Esophagus muscularis mucosa (tissue), 4 donors: ENCODE data around the gene THADA. TPM values are rescaled to one million over a fixed set of nuclear protein-coding genes. Genes with fewer than 3 reads are reported as not detected.

Experiments used
- DNase-seq: peaks from one replicate; pipeline ENCODE4 v3.0.0-alpha.2; 2017; ENCODE audit errors: extremely low spot score
- H3K27ac ChIP-seq, 4 donors: fragments of 200-600 bp; sonication (generic); replicated peaks in 1 of 4; 1 replicate in 3 of 4; 2 replicates in 1 of 4; pipeline ENCODE4 v1.5.1; 2016 to 2019; ENCODE audit warnings: mild to moderate bottlenecking in 1 of 4
- H3K27me3 ChIP-seq, 4 donors: fragments of 200-600 bp; sonication (generic); one replicate each; pipeline versions ENCODE4 v1.5.1 to v1.6.0; 2016 to 2019
- H3K36me3 ChIP-seq, 4 donors: fragments of 200-600 bp; sonication (generic); one replicate each; pipeline ENCODE4 v1.5.1; 2016 to 2019
- H3K4me1 ChIP-seq, 4 donors: fragments of 200-600 bp; sonication (generic); one replicate each; pipeline ENCODE4 v1.5.1; 2016 to 2019
- H3K4me3 ChIP-seq, 4 donors: fragments of 200-600 bp; sonication (generic); 1 replicate in 2 of 4; 2 replicates in 2 of 4; pipeline ENCODE4 v1.5.1; 2016 to 2019; ENCODE audit warnings: mild to moderate bottlenecking in 4 of 4, moderate library complexity in 1 of 4
- H3K9me3 ChIP-seq, 4 donors: fragments of 200-600 bp; sonication (generic); 1 replicate in 3 of 4; 2 replicates in 1 of 4; pipeline ENCODE4 v1.5.1; 2016 to 2019
- CTCF ChIP-seq, 3 experiments: fragments of 200-600 bp in 2 of 3; fragments of 450-650 bp in 1 of 3; sonication (generic) in 2 of 3; IDR thresholded peaks; one replicate each; pipeline ENCODE4 v1.5.1; 2017 to 2019; ENCODE audit warnings: antibody characterized with exemption in 3 of 3, mild to moderate bottlenecking in 2 of 3, moderate library complexity in 1 of 3
- EP300 ChIP-seq: sonication (generic); formaldehyde crosslinking; IDR thresholded peaks from one replicate; pipeline ENCODE4 v1.6.1; 2017; ENCODE audit warnings: antibody characterized with exemption
- POLR2A ChIP-seq: fragments of 450-650 bp; IDR thresholded peaks from one replicate; pipeline ENCODE4 v1.6.1; 2017; ENCODE audit warnings: antibody characterized with exemption, moderate library complexity, mild to moderate bottlenecking, low read depth
- POLR2AphosphoS5 ChIP-seq, 2 donors: sonication (generic); formaldehyde crosslinking; IDR thresholded peaks; one replicate each; pipeline ENCODE4 v1.6.1; 2017; ENCODE audit warnings: antibody characterized with exemption in 2 of 2
- WGBS: methylation state at CpG from one replicate; pipeline ENCODE4 v1.1.5; 2018; 5-methylcytosine and 5-hydroxymethylcytosine counted together
- intact Hi-C: fragments of 100-400 bp; cut with DNase I; formaldehyde crosslinking; loops from one replicate; pipeline ENCODE4 v1.15.1; 2023
- total RNA-seq, 4 donors: library from RNA; depleted of rRNA; stranded (reverse); fragments of >200 nt; gene quantifications; one replicate each; pipeline versions ENCODE4 v1.1.0 to v1.2.1, GENCODE V29; 2016

The THADA gene
- total RNA-seq, 4 donors from 2014 or later: 17.2 to 28.7 (median 21.3) TPM

- intact Hi-C loops: no loop called here
- TF ChIP-seq CTCF (IDR thresholded peaks at IDR 0.05) (no peak), POLR2AphosphoS5 (IDR thresholded peaks at IDR 0.05) (no peak), EP300 (no peak), POLR2A (no peak)
- no peak for DNase-seq
- Histone ChIP-seq H3K27ac (no peak overlapping the region), H3K27me3 (no peaks in the 10 kb centered on the region), H3K4me1 (peaks cover 58 to 65% (median 61%) of the 10 kb centered on the region in 4 donors), H3K4me3 (no peak overlapping the region), H3K9me3 (no peaks in the 10 kb centered on the region), H3K36me3 (no peaks in the 10 kb centered on the region)
- WGBS: 94% methylated on average over 3 of the region's 3 CpGs
Measured at GRCh38 chr2:43307973-43308372, 287.9 kb downstream of the THADA start.

DNA sequence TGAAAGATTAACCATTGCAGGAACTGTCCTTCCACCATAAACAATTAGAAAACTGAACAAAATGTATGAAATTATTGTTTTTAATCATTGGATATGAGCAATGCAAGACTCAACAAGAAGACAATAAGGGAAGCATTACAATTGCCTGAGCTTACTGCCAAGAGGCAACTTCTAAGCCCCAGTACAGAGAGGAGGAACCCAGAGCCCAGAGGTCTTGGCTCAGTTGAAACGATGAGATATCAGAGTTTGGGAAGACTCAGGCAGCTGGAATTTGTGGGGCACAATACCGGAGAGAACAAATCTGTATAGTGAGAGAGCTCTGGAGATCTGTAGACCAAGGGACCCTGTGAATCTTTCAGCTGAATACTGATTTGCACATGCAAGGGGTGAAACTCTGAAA is 288.8 kb downstream of the THADA start:
- 54% methylated on average over 2 of the region's 2 CpGs for WGBS
- Histone ChIP-seq H3K9me3 (no peaks in the 10 kb centered on the region), H3K4me3 (no peak overlapping the region), H3K27me3 (no peaks in the 10 kb centered on the region), H3K27ac (peak overlapping the region in 2 of 4 donors; percentile 72 to 78), H3K36me3 (no peaks in the 10 kb centered on the region), H3K4me1 (peaks cover 55 to 65% (median 61%) of the 10 kb centered on the region in 4 donors)
- TF ChIP-seq POLR2AphosphoS5 (IDR thresholded peaks at IDR 0.05): no peak
- TF ChIP-seq CTCF (IDR thresholded peaks at IDR 0.05): no peak
- TF ChIP-seq POLR2A: no peak
- DNase-seq: no peak
- intact Hi-C loops: no loop called here

- H3K36me3 ChIP-seq: no peaks in the 10 kb centered on the region
- intact Hi-C loops: no loop called here
- H3K4me3 ChIP-seq: no peak overlapping the region
- H3K27me3 ChIP-seq: no peaks in the 10 kb centered on the region
- H3K4me1 ChIP-seq: peaks cover 52 to 66% (median 61%) of the 10 kb centered on the region in 4 donors
- WGBS: 100% methylated on average over 1 of the region's 5 CpGs
- DNase-seq: no peak
- peak overlapping the region; percentile 69 to 78 (median 74) for H3K27ac ChIP-seq
- H3K9me3 ChIP-seq: no peaks in the 10 kb centered on the region
- TF ChIP-seq CTCF (IDR thresholded peaks at IDR 0.05) (no peak), POLR2A (no peak), POLR2AphosphoS5 (IDR thresholded peaks at IDR 0.05) (no peak), EP300 (no peak)
Measured at GRCh38 chr2:43306197-43306596, 289.6 kb downstream of the THADA start.

- no peak for DNase-seq
- Histone ChIP-seq H3K27ac (peak overlapping the region; percentile 69 to 78 (median 74)), H3K9me3 (no peaks in the 10 kb centered on the region), H3K4me3 (no peak overlapping the region), H3K27me3 (no peaks in the 10 kb centered on the region), H3K36me3 (no peaks in the 10 kb centered on the region), H3K4me1 (peaks cover 52 to 66% (median 61%) of the 10 kb centered on the region in 4 donors)
- 40% methylated on average over 2 of the region's 2 CpGs for WGBS
- intact Hi-C loops: no loop called here
- peak; percentile 9 to 34 for TF ChIP-seq POLR2AphosphoS5 (IDR thresholded peaks at IDR 0.05)
- TF ChIP-seq EP300: no peak
- TF ChIP-seq CTCF (IDR thresholded peaks at IDR 0.05): no peak
- no peak for TF ChIP-seq POLR2A
Measured at GRCh38 chr2:43305517-43305916, 290.3 kb downstream of the THADA start.

- WGBS: 9% methylated on average over 2 of the region's 2 CpGs
- no peaks in the 10 kb centered on the region for H3K9me3 ChIP-seq
- no peaks in the 10 kb centered on the region for H3K36me3 ChIP-seq
- peaks cover 55 to 68% (median 64%) of the 10 kb centered on the region in 4 donors for H3K4me1 ChIP-seq
- no peak for TF ChIP-seq EP300
- no peak for TF ChIP-seq CTCF (IDR thresholded peaks at IDR 0.05)
- TF ChIP-seq POLR2AphosphoS5 (IDR thresholded peaks at IDR 0.05): no peak
- TF ChIP-seq POLR2A: no peak
- H3K27ac ChIP-seq: peak overlapping the region; percentile 69 to 88 (median 74)
- H3K4me3 ChIP-seq: no peak overlapping the region
- H3K27me3 ChIP-seq: no peaks in the 10 kb centered on the region
- no peak for DNase-seq
- intact Hi-C loops: no loop called here
Measured at GRCh38 chr2:43305012-43305411, 290.8 kb downstream of the THADA start.
